Femur (tissue), 1 donor: Measurements from ENCODE around the gene PRPF6.

ENCODE experiments used
- DNase-seq: peaks from one replicate; pipeline ENCODE4 v3.0.0-alpha.2; 2017

The PRPF6 gene

GRCh38 chr20:64077876-64078551 is 97.1 kb downstream of the PRPF6 start:
- peak; percentile 57 for DNase-seq

- DNase-seq: peak; percentile 36
Measured at GRCh38 chr20:64078934-64079272, 98.0 kb downstream of the PRPF6 start.

GRCh38 chr20:64079273-64080012 is 98.5 kb downstream of the PRPF6 start, which contains the start of gene RGS19:
Gene RGS19, minus strand, starts transcription at chr20:64079518. Its CDS starts 2,632 bp downstream, at chr20:64076886.
- DNase-seq: peak; percentile 87

- DNase-seq: no peak
Measured at GRCh38 chr20:64080013-64080812, 99.3 kb downstream of the PRPF6 start, which contains the start of gene OPRL1. Gene OPRL1, plus strand, starts transcription at chr20:64080082. Its CDS starts 12,639 bp downstream, at chr20:64092721.

GRCh38 chr20:64080813-64081623 is 100.1 kb downstream of the PRPF6 start:
- no peak for DNase-seq

- no peak for DNase-seq
Measured at GRCh38 chr20:64081624-64081964, 100.7 kb downstream of the PRPF6 start.

GRCh38 chr20:64082126-64082731 is 101.3 kb downstream of the PRPF6 start:
- DNase-seq: peak; percentile 34
